GM18520 (cell line): ENCODE measurements around the gene SPATC1L.

Experiments used
- ATAC-seq: cut with Tn5 transposase; IDR thresholded peaks from one replicate; pipeline ENCODE4 v1.9.1; 2021; ENCODE audit not compliant: unreplicated experiment

SPATC1L gene

DNA sequence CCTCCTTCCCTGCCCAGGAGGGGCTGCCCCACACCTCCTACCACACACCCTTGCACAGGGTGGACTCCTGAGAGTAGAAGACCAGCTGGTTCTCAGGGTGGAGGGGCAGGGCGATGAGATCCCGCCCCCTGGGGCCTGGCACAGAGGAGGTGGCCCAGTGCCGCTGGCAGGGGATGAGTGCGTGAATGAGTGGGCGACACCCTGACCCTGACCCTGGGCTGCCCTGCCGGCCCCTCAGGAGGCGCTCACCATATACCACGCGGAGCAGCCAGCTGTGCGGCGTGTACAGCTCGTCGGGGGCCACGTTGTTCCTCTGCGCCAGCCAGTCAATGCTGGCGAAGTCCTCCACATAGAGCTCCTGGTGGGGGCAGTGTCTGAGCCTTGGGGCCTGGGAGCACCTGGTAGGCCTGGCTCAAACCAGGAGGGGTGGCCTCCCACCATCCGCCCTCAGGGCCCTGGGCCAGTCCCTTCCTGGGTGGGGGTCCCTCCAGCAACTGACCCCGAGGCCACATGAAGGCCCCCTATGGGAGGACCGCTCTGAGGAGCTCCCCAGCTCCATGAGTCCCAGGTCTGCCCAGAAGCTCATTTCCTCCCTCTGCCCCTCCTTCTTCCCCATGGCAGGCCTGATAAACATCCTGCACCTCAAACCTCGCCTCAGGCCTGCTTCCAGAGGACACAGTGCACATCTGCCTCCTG is 31.3 kb upstream of the SPATC1L start:
- no peak for ATAC-seq

DNA sequence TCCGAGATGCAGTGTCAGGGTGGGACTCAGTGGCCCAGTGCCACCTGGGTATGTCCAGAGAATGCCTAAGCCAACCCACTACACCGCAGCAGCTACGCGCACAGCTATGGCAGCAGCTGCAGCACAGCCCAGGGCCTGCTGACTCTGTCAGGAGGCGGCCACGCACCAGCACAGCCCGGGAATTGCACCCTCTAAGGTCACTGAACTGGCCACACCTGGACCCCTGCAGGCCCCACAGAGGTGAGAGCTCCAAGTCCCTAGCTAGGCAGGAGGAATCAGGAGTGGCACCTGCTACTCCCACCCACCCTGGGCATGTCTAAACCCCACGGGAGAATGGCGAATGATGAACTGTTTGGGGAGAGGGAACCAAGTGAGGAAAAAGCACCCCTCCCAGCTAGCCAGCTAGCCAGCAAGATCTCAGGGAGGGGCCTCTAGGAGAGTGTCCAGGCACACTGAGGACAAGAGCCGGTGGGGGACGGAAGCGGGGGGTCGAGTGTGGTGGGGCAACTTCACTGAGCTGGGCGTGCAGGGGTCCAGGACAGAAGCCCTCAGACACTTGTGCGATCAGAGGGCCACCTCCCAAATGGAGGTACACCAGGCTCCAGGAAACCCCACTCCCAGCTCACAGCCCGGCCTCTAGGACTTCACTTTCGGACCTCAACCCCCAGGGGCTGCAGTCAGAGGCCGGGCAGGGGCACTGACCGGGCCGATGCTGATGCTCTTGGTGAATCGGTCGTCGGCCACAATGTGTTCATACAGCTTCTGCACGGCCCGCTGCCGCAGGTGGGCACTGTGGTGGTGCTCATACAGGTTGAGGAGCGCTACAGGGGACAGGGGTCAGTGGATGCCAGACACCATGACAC is 30.4 kb upstream of the SPATC1L start:
- no peak for ATAC-seq

DNA sequence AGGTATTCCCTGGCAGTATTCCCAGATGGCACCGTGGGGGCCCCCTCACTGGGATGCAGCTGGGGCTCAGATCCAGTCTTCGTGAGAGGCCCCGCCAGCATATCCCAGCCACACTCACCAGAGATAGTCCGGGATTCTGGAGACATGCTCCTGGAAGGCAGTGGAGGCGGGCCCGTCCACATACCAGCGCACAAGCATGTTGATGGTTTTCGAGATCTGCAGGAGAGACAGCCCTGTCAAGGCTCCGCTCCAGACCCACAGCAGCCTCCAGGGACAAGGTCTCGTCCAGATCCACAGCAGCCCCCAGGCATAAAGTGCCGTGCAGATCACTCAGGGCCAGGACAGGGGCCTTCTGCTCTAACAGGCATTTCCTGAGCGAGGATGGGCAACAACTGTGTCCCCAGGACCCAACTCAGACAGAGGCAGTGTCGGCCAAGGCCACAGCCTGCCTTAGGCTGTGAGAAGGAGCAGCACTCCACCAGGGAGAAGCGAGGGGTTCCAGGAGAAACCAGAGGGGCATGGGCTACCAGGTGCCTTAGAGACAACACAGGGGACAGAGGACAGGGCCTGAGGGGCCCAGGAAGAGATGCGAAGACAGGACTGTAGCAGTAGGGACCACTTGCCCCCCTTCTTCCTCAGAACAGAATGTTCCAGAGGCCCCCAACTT is 29.5 kb upstream of the SPATC1L start:
- ATAC-seq, result no peak

DNA sequence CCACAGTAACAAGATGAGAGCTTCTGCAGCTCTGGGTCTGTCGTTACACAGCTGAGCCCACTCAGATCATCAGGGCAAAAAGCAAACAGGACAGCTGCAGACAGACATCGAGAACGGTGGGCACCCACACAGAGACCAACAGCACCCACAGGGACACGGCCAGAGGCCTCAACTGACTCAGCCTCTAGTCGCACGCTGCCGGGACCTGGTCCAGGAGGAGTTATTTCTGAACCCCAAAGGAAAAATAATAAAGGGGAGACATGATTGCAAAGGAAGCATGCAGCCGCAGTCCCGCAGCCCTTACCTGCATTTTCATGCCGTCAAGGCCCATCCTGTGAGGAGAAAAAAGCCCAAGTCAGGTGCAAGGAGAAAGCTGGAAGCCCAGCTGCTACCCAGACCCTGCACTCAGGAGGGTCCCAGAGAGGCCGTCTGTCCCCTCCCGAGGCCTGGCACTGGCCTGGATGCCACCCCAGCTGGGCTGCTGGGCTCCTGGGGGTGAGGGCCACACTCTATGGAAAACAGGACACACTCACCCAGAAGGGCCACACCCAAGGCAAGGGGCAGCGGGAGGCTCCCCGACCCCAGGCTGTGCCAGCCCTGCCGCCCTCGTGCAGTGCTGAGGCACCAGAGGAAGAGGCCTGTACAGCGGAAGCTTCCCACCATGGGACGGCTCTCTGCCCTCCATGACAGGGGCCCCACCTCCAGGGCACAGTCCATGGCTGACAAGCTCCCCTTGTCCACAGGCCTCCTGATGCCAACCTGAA is 28.6 kb upstream of the SPATC1L start:
- no peak for ATAC-seq

DNA sequence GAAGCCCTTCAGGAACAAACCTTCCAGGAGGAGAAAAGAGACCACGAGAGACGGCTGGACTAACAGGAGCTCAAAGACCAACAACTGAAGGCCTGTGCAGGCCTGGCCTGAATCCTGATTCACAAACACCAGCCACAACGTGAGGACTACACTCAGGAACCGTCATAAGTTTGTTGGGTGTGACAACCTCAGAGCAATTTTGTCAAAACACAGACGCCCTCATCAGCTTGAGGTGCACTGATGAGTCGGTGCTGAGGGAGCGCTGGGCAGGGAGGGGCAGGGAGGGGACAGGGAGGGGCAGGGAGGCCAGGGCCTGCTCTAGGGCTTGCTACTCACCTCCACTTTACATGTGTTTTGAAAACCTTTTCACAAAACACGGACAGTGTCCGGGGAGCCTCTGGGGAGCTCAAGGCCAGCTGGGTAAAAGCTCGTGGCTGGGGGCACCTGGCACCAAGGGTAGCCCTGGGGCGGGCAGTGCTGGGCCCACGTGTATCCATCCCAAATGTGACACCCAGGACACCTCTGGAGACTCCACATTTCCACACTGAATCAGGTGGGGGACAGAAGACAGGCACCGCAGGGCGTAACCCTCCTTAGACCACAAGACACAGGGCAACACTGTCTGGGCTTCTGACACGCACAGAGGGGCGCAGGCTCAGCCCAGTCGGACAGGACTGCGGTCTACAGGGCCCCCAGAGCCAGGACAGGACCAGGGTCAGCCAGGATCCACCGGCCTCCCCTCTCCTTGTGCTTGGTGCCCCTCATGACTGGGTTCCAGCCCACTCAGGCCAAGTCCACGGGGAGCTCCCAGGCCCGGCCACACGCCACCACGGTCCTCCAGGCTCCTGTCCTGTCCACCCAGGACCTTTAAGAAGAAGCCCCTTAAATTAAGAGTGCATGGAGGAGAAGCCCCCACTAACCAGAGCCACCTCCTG is 27.8 kb upstream of the SPATC1L start:
- ATAC-seq, result no peak

DNA sequence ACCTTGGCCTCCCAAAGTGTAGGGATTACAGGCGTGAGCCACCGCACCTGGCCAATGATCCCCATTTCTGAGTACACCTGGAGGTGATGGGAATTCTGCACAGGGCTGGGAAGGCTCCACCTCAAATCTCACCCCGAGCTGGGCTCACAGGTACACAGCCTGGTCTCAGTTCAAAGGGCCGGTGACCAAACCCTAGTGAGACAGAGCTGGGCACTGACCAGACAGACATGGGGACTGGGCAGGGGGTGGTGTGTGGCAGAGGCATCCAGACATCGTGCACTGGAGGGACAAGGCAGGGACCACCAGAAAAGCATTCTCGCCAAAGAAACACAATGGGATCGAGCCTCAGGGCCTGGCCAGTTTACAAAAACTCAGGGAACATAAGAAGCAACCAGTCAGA is 27.1 kb upstream of the SPATC1L start:
- no peak for ATAC-seq

DNA sequence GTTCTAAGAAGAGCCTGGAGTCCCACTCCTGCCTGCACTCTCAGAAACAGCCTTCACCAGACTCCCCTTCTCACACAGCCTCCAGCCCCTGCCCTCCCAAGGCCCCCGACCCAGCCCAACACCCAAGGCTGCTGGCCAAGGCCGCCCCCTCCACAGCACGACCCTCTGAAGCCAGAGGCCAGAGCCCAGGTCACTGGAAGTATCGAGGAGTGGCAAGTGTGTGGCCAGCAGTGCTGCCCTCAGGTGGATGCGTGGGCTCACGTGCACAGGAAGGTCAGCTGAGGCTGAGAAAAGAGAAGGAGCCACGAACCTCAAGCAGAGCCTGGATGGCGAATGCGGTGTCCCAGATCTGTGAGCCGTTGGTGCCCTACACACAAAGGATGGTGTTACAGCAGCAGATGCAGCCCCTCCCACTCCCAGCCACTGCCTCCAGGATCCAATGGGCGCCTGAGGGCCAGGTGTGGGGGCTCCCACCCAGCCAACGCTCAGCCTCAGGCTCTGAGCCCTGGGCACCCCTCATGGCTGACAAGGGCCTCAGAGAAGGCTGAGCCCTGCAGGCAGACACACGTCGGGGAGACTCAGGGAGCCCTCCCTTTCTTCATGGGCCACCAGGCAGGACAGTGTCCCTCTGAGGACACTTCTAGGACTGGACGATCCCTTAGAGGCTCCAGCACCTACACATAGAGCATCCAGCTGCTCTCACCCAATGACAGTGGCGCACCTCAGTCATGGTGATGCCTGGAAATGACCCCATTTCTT is 26.3 kb upstream of the SPATC1L start:
- no peak for ATAC-seq

DNA sequence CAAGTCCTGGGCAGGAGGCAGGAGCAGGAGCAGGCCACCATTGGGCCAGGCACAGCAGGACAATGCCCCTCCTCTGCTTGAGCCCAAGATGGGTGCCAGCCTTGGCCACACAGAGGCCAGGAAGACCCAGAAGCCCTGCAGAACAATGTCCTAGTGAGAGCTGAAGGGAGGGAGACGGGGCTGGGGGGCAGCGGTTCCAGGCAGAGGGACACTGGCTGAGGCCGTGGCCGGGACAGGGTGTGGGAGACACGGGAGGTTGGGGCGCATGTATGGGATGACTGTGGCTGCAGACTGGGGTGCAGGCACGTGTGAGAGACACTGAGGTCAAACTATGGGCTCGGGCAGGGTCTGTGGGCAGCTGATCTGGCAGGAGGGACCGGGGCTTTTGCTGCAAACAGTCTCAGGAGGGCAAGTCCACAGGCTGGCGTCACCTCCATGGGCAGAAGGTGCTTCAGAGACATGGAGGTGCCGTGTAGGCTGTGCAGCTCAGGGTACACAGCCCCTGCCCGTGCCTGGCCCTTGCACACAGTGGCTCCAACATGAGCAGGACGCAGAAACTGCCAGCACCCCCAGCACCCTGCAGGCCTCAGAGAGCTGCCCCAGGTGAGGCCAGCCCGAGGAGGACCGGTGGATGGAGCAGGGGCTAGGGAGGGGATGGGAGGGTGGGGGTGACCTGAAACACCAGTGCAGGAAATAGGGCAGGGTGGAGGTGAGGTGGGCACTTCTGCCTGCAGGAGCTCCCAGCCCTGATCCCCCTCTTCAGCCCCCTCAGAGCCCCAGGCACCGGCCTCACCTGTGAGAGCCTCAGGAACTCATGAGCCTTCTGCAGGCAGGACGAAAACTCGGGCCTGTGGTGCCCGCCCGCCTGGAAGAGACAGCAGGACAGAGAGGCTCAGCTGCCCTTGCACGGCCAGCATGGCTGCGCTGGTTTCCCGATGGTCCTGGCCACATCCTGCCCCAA is 24.8 kb upstream of the SPATC1L start:
- no peak for ATAC-seq

DNA sequence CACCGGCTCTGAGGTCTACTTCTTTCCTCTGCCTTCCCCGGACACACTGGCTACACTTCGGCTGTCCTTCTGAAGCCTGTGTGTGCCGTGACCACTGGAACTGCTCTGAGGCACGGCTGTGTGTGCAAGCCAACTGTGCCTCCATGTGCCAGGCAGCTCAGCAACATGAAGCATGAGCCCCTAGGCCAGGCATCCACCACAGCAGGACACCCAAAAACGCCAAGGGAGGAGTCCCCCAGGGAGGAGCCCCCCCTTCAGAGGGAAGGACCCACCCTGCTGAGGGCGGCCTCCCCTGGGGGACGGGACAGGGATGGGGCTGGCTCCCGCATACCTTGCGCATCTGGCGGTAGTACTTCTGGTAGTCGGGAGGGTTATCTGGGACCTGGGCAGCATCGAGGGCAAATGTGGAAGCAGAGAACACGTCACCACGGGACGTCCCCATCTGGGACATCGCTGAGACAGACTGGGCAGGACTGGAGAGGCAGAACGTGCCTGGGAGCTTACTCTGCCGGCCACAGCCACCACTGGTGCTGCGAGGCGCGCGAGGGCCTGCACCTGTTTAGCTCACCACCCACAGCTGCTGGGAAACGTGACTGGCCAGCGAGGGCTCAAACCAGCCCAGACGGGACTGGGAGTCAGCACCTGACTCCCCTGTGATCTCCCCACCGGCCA is 23.8 kb upstream of the SPATC1L start:
- no peak for ATAC-seq

DNA sequence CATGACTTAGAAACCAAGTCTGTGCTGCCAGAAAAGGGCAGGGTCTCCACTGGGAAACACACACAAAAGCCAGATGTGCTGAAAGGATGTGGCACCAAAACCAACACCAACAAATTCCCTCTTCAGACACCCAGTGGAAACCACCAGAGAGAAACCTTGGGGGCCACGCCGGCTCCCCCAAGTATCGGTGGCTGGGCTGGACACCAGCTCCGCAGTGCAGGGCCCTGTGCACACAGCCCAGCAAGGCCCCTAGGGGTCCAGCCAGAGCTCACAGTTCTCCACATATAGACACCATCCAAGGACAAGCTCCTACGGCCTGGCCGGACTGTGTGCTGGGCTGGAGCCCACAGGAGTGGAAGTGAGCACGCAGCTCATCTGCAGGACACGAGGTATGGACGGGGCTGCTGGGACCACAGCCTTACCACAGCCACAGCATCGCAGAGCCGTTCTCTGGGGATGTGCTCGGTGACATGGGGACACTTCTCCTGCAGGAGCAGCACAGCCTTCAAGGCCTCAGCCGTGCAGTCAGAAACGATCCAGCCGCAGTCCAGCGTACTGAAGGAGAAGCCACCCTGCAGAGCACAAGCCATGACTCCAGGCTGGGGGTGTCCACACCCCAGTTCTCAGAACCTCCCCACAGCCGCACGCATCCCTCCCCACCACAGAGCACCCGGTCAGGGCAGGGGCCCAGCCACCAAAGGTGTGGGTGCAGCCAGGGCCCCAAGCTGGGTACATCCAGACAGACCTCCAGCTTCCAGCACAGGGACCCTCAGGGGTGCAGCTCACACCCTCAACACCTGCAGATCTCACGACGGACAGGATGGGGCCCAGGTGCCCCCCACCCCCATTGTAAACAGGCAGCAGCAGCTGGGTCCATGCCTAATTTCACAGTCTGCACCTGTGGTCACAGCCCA is 23.0 kb upstream of the SPATC1L start:
- ATAC-seq, result no peak

DNA sequence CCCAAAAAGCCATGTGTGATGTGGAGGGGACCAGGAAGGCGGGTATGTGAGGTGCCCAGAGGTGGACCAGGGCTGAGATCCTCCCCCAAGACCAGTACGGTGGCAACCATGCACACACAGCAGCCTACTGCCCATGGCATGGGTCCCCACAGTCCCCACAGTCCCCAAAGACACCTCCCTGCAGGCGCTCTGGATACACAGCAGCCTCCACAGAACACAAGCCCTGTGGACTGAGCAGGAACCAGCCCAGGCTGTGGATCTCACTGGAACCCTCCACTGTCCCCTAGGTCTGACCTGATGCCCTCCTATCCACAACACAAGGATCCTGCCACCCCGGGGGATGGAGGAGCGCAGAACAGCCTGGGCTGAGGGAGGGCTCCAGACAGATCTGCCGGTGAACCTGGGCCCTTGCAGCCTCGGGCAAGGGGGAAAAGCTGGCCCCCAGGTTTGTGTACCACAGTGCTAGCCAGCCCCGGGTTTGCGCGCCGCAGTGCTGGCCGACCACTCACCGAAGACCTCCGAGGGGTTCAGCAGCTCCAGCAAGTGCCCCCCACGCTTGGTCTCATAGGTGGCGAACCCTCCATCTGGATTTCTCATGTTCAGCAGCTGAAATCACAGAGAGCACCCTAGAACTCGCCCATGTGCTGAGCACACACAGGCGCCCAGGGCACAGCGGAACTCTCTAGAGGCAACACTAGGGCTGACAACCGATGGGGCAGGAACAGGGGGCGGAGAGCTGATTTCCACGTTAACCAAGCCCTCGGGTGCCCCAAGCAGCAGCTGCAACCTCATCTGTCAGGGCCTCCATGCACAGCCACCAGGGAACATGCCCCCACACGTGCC is 22.1 kb upstream of the SPATC1L start:
- no peak for ATAC-seq

DNA sequence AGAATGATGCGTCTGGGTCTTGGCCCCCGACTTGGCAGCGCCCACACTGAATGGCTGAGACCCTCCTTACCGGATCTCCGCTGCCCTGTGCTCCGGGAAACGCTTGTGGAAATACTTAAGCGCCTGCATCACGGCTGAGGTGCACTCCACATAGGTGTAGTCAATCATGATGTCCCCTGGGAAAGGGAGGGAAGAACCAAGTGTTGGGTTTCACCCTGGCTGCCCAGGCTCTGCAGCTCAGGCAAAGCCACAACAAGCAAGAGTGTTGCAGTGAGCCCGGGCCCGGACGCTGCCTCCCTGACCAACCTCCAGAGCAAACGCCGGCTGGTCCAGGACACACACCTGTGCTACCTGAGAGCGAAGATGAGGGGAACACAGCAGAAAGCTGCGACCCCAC is 21.5 kb upstream of the SPATC1L start:
- ATAC-seq, result no peak

DNA sequence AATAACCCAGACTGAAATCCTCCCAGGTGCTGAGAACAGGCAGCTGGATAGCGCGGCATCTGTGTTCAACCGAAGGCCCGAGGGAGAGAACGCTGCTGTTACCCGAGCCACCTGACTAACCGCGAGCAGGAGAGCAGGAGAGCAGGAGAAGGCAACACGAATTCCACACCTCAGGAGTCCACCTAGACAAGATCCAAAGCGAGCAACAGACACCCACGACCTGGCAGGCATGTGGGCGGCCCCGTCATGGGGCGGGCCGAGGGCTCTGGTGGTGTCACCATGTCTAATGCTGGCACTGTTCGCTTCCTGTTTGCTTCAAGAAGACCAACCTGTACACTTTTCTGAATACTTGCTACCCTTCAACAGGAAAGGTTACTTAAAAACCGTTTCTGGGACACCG is 20.9 kb upstream of the SPATC1L start:
- no peak for ATAC-seq

DNA sequence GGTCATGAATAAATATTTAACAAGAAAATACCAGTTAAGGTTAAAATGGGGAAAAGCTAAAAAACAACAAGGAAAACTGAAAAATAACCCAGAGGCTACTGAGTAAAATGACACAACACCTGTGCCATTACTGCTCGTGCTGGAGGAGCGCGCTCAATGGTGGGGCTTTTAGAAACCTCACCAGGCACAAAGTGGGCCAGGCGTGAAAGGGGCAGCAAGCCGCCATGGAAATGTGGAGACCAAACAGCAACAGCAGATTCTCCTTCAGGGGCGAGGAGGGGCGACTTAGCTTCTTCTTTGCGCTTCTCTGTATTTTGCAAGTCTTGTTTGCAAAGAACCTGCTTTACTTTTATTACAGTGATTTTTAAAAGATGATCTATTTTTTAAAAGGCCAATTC is 18.9 kb upstream of the SPATC1L start:
- no peak for ATAC-seq

DNA sequence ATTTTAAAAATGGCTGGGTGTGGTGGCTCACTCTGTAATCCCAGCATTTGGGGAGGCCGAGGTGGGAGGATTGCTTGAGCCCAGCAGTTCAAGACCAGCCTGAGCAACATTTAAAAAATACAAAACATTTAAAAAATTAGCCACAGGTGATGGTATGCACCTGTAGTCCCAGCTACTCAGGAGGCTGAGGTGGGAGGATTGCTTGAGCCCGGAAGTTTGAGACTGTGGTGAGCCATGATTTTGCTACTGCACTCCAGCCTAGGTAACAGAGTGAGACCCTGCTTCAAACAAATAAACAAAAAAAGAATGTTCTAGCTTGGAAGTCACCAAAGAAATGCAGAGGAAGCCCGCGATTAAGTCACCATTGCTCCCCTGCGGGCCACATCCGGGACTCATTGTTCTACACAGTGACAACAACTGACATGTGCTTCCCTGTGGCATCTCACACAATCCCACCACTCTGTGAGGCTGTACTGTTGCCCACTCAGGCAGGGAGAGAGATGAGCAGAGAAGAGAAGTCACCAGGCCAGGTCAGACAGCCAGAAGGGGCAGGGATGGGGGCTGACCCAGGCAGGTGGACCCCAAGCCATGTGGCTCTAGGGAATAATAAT is 18.4 kb upstream of the SPATC1L start:
- no peak for ATAC-seq
